Kasumi-1 (cell line): ENCODE results near the gene EEF1E1.

Experiments used
- DNase-seq, 2 experiments: peaks; one replicate each; lab custom pipeline; 2025; lab: John Stamatoyannopoulos, UW

The EEF1E1 gene

DNA sequence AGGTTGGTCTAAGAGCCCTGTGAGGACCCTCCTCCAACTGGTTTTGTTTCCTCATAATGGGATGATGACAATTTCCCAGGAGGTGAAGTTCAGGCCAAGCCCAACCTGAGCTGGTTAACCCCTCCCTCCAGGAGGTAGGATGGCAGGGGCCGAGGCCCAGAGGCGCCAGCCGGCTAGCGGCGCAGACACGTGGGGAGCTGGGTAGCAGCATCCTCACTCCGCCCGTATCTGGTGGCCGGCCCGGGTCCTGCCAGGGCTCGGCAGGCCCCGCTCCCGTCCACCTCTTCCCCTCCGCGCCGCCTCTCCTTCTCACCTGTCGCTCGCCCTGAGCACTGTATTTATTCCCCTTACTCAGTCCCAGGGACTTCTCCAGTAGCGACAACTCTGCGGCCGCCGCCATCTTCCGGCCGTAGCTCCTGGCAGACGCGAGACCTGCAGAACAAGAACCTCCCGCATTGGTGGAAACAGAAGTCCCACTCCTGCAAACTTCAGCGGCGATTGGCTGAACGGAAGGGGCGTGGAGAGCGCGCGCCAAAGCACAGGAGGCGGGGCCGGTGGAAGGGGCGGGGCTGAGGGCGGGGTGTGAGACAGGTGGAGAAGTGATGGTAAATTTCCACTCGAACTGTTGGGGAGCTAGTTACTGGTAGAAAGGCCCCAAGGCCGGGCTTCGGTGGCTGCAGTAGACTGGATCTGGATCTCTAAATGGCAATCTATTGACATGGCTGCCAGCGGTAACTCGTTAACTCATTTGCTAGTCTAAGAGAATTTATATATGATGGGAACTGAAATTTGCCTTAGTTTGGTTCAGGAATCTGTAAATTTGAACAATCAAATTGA lies at the start of gene EEF1E1:
Gene EEF1E1, minus strand, starts transcription at position 427 of the 837 bp plus-strand sequence. Its CDS starts 27 bp downstream, at position 400.
- DNase-seq = peak; percentile 98

DNA sequence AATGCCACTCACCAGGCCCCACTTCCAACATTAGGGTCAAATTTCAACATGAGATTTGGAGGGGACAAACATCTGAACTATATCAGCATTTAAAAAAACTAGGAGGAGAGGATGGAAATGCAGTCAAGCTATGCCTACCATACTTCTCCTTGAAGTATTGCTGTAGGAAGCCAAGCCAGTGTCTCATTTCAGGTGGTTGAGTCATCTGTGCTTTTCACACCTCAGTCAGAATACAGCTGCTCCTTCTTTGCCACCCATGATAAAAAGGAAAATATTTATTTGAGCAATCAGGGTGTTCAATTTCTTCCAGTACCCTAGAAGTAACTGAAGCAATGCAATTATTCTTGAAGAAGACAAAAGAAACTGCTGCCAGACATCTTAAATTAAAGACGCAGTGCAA lies 47.0 kb upstream of the EEF1E1 start:
- no peak for DNase-seq

DNA sequence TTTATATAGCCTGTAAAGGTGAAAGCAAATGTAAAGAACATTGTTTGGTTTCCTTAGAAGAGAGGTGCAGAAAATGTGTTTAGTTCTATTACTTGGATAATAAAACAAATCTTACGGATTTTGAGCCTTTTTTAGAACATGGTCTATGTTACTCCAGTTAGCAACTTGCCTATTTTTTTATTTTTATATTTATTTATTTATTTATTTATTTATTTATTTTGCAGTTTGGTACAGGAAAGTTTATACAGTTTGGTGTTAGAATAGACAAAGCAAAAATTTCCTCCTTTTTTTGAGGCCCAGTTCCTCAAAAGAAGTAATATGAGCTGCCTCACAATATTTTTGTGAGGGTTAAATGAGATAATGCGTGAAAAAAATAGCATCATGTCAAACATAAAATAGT lies 41.6 kb upstream of the EEF1E1 start:
- DNase-seq = no peak

DNA sequence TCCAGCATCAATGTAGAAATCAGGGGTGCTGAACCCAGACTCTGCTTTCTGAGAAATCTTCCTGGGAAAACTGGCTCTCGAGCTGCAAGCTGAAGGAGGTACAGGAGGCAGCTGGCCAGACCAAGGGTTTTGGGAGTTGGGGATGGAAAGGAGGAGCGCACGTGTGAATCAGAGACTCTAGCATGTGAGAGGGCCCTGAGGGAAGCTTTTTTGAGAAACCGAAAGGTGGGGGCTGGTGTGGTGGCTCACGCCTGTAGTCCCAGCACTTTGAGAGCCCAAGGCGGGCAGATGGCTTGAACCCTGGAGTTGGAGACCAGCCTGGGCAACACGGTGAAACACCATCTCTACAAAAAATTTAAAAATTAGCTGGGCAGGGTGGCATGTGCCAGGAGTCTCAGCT lies 37.1 kb upstream of the EEF1E1 start:
- no peak for DNase-seq

DNA sequence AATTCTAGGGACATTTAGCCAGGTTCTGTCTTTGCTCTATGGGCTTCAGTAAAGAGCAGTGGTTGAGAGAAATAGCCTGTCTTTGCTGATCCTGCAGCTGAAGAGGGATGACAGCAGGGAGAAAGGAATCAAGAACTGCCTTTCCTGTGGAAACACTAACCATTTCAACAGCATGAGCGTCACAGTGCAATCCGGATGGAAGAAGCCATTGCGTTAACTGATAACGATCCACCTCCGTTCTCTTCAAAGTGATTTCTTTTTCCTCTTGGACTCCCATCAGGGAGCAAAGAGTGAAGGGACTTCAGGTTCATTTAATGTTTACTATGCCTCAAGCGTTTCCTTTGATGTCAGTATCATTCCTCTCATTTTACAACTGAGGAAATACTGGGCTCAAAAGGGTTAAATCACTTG lies 35.2 kb upstream of the EEF1E1 start:
- DNase-seq = no peak

DNA sequence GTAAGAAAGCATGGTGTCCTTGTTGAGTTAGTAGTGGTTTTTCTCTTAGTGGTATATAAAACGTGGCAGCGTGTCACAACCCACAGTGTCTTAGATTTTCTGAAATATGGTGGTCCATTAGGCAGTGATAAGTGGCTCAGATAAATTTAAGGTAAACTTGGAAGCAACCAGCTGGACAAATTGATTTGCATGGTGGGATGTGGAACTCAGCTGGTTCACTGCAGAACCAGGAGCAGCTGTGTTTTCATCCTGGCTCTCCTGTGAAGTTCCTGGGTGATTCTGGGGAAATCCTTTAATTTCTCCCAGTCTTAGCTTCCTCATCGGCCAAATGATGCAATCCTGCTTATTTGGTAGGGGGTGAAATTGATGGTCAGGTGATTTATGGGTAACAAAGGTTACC lies 32.9 kb upstream of the EEF1E1 start:
- no peak for DNase-seq

DNA sequence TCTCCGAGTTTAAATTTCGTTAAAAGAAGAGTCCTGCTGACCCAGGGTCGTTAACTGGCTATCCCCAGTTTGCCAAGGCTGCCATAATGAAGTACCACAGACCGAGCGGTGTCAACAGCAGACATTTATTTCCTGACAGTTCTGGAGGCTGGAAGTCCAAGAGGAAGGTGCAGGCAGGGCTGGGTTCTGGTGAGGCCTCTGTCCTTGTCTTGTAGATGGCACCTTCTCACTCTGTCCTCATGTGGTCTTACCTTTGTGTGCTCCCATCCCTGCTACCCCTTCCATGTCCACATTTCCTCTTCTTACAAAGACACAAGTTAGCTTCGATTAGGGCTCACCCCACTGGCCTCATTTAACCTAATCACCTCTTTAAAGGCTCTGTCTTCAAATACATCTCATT lies 29.8 kb upstream of the EEF1E1 start:
- no peak for DNase-seq

DNA sequence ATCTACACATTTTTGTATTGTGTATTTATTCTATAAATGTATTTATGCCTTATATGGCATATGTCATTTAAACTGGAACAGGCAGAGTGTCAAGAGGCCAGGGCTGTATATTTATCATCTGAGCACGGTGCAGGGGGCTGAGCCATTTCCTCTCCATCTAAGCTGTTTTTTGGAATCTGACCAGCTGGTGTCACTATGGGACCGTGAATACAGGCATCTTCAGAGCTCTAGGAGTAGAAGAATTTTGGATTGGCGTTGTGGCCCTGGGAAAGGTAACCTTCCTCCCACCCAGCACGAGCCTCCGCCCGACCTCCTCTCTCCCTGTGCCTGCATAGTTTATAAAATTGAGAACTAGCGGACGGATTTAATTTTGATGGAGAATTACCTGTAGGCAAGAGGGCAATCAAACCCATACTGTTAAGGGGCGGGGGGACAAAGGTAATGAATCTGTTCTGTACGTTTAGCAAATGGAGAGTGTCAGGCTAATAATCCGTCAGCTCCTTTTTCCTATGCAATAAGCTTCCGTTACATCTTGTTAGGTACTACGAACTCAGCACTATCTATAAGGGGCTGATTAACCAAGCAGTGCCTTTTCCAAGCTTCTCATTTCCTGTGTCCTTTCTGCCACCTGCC lies 29.0 kb upstream of the EEF1E1 start:
- DNase-seq = peak; percentile 75 to 90

DNA sequence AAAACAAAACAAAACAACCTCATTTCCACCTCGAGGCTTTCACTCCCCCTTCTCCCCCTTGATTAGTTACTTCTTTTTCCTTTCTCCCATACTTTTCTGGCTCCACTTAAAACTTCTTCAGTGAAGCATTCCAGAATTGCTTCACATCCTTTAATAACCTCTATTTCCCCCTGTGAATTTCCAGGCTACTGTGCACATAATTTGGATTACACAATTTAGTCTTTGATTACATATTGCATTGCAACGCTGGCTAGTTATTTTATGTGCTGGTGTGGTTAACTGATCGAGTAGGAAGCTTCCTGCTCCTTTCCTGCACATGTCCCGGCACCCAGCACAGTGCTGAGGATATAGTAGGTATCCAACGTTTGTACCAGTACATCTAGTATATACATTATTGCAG lies 28.1 kb upstream of the EEF1E1 start:
- DNase-seq = no peak

DNA sequence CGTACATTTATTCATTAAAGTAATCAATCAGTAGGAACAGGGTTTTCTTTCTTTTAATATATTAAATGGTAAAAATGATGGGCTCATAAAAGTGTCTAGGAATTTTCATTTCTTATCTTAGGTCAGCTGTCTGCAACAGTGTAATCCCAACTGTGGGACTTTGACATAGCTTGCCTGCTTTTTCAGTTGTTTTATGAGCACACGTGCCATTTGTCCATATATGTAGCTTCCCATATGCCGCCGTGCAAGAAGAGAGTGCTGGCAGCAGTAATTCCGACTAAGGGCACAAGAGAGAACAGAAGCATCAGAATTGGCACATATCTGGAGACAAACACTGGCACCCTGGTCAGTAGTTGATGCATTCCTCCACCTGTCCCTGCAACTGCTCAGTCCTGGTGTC lies 20.9 kb upstream of the EEF1E1 start:
- no peak for DNase-seq

DNA sequence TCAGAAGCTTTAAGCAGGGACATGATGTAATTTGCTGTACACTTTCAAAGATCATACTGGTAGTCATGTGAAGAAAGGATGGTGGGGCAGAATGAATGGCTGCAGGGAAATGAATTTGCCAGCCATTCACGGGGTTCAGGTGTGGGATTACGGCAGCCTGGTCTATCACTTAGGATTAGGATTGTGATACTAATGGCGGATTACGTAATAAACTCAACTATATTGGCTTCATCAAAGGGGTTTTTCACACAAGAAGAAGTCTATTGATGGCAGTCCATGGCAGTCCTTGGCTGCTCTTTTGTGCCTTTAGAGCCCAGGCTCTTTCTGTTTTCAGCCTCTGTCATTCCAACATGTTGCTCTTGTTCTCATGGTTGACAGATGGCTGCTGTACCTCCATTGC lies 12.6 kb upstream of the EEF1E1 start:
- DNase-seq = no peak

DNA sequence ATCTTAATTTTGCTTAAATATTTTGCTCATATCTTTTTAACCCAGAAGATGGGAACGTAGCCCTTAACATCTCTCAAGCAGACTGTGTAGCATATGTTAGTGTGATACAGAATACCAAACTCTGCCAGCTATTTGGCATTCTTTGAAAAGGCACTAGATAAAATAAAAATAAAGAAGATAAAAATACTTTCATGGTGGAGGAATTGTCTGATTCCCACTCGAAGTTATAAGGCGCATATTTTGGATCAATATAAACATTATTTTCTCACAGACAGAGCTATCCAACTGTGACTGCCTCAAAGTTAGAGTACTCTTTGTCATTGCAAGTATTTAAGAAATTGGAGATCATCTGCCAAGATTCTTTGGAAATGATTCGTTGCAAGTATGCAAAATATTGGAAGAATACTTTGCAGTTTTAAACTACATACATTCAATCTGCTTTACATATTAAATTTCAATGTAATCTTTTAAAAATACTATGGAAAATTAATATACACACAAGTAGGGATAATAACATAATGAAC lies 10.8 kb upstream of the EEF1E1 start:
- DNase-seq = no peak

DNA sequence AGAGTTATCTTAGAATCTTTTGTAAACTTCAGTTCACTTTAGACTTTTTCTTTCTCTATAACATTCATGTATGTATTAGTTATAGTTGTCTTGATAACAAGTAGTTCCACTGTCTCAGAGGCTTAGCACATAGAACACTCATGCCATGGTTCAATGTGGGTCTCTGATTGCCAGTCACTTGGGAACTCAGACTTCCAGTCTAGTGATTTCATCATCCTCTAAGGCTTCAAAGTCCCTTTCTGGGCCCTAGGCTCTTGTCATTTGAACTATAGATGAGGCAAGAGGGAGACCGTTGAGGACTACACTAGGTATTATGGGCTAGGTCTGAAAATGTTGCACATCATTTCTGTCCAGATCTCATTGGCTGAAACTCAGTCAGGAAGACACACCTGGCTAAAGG lies 8.4 kb upstream of the EEF1E1 start:
- no peak for DNase-seq

DNA sequence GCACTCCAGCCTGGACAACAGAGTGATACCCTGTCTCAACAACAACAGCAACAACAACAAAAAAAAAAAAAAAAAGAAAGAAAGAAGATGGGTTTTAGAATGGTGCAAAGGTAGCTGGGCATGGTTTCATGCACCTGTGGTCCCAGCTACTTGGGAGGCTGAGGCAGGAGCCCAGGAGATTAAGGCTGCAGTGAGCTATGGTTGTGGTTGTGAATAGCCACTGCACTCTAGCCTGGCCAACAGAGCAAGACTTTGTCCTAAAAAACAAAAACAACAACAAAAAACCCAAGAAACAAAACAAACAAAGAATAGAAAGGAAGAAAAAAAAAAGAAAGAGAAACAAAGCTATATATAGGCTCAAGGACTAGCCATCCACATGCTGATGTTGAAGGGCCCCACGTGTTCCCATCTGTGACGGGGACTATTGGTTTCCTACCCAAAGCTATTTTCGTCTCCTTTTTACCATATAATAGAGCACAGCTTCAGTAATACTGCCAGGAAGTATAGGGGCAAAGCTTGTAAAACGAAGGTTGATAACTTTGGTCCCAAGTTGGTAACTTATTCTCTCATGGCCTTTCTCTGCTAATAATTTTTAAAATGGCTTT lies 7.9 kb upstream of the EEF1E1 start:
- no peak for DNase-seq

DNA sequence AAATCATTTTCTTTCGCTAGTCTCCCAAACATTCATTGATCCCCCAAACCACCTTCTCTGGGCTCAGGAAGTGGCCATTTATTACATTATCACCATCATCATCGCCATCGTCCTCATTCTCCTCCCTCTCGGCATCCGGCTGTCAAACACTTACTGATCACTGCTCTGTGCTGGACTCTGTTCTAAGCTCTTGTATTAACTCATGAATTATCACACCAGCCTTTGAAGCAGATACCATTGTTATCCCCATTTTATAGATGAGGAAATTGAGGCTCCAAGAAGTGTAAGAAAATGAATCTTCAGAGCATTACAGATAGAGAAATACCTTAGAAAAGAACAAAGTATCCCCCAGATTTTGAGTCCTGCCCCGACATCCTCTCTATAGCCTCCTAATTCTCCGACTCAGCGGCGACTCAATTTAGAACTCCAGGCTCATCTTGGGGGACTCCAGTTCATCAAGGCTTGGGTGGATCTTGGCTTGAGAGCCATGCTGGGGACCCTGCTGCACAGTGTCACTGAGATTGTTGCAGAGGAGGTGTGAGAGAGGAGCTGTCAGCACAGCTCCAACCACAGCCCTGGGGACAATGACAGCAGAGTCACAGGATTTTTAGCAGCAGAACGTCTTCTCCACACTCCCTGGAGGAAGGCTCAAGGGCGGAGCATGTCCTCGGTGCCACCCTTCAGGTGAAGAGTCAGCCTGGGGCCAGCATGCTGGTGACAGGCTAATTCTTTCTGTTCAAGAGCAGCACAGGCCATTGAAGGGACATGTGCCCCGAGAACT lies 6.6 kb upstream of the EEF1E1 start:
- DNase-seq = no peak

DNA sequence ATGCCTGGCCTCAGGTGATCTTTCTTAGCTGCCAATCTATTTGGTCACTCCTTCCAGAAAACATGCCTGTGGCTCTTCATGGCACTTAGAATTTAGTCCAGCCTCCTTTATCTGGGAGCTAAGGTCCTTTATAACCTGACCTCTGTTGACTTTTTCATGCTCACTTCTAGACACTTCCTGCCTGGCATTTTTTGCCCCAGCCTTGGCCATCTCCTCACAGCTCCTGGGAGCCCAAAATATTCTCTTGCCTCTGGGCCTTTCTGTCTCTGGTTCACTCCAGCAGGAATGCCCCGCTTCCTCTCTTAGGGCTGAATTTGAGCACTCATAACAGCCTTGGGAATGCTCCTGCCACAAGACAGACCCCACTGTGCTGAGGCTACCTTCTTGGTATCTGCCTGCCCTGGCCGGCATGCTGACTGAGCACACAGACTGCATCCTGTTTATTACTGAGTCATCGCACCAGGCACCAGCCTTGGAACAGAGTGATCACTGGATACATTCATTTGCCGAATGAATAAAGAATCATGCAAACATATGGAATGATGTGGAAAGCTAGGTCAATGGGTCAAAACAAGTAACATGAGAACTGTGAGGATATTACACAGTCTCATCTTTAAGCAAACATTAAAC lies 5.8 kb upstream of the EEF1E1 start:
- DNase-seq = no peak

DNA sequence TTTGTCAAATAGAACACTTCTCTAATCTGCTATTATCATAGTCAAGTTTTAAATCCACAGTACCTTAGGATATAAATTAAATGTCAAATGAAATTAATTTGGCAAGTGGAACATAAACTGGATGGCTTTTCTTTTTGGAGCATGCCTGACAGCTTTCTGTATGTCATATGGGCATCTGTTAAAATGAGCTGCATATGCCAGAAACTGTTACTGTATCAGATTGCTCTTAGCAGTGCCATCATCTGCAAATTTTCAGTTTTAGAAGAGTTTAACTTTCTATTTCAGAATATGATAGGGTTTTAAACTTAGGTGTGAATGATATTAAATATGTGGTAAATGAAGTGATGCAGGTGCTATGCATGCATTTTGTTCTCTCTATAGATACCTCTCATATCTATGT lies 3.4 kb upstream of the EEF1E1 start:
- no peak for DNase-seq

DNA sequence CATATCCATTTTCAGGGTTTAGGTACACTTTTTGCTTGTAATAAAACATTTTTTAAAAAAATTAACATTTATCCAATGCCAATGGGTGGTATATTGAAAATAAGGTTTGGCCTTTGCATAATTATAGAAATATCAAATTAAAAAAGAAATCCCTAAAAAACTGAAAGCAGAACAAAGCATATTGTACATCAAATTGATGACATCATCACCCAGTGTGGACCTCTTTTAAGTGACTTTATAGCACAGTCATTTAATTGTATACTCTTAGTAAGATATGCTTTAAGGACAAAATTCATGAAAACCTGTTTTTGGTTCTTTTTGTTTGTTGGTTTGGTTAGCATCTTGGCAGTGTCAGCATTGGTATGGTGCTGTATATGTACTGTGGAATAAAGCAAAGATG lies 1.4 kb upstream of the EEF1E1 start:
- no peak for DNase-seq

DNA sequence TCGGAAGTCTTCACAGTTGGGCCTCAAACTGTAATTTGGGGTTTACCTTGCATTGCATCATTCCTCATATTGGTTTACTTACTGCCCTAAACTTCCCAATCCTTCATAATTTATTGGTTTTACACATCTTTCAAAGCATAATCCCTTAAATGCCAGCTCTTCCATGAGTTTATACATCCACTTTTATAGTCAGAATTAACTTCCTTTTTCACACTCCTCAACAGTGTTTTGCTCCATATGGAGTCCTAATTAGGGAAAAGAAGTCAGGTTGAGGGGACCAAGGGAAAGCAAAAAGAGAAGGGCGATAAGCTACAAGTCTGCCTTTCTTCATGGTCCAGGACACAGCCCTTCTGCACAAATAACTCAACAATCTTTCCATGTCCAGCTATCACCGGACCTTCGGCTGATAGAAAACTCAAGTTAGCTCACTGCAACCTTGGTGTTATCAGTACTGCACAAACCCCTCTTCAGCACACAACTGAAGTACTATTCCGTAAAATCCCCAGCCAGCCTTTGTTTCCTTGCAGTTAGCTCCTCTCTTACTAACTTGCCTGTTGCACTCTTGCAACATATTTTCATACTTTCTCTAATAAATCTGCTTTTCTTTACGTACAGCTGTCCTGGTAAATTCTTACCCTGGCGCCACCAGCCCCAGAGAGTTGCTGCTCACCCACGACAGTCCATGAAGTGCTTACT lies 2.0 kb downstream of the EEF1E1 start:
- no peak for DNase-seq

DNA sequence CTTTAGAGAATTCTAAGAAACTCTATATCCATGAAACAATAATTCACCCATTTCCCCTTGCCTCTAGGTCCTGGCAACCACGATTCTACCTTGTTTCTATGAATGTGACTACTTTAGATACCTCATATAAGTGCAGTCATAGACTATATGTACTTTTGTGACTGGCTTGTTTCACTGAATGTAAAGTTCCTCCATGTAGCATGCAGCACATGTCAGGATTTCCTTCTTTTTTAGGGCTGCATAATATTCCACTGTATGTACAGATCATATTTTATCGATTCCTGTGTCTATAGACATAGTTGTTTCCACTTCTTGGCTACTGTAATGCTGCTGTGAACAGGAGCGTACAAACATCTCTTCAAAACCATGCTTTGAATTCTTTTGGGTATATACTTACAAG lies 11.7 kb downstream of the EEF1E1 start:
- no peak for DNase-seq

DNA sequence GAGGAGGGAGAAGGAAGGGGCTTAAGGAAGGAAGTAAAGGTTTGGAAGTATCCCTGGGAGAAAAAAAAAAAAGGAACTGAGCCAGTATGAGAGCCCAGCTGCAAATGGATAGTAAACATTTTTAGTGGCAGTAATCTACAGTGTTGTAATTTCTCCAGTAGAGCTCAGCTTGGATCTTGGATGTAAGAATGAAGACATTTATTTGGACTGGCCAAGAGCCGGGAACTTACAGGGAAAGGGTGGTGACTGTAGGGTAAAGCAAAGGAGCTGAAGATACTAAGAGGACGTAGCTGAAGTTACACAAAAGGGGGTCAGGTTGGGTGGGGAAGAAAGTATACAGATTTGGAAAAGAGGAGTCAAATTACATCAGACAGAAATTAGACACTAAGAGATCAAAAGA lies 13.5 kb downstream of the EEF1E1 start:
- DNase-seq = no peak
